Panc1 (cell line): ENCODE measurements around the gene NOTCH3.

ENCODE experiments used
- CTCF ChIP-seq: fragments of 450-650 bp; IDR thresholded peaks from 2 replicates; pipeline ENCODE4 v1.5.1; 2017; ENCODE audit warnings: mild to moderate bottlenecking
- POLR2AphosphoS5 ChIP-seq: IDR thresholded peaks from 2 replicates; pipeline ENCODE4 v1.6.1; 2012; ENCODE audit warnings: mild to moderate bottlenecking, low read depth, low read length, moderate library complexity
- REST ChIP-seq, 2 experiments: IDR thresholded peaks; 2 replicates each; pipeline ENCODE4 v1.6.1; 2011 to 2012; ENCODE audit warnings: low read depth in 2 of 2, control low read depth in 1 of 2, low read length in 1 of 2, mild to moderate bottlenecking in 1 of 2, moderate library complexity in 1 of 2; ENCODE audit not compliant: insufficient read depth in 1 of 2

- no peak for TF ChIP-seq REST (IDR thresholded peaks at IDR 0.05; ENCODE audit: insufficient read depth in 1 of 2, low read depth in 2 of 2, low read length in 1 of 2)
- no peak for TF ChIP-seq CTCF
- no peak for TF ChIP-seq POLR2AphosphoS5
Measured at GRCh38 chr19:15210323-15210781, 9.6 kb upstream of the NOTCH3 start.
